Anterior cingulate cortex (tissue), 58 donors: ENCODE data around the gene DRD5.
"Not testable (repeated sequence)": the region's sequence is repeated elsewhere in the genome, so short reads cannot be mapped to it uniquely, and the experiment has no call there.

Experiments used
- DNase-seq, 58 donors: peaks; one replicate each; lab custom pipeline; 2025; lab: John Stamatoyannopoulos, UW

DRD5 gene

GRCh38 chr4:9781343-9782135 lies at the start of gene DRD5:
Gene DRD5 (plus strand): TSS chr4:9781634. CDS start chr4:9782030, 396 bp downstream.
- peak in 3 of 58 donors; percentile 2 to 6 (median 4) for DNase-seq

GRCh38 chr4:9732256-9732655 lies 49.2 kb upstream of the DRD5 start:
- DNase-seq = not testable (repeated sequence)

GRCh38 chr4:9735515-9735914 lies 45.9 kb upstream of the DRD5 start:
- no peak for DNase-seq

GRCh38 chr4:9737280-9737679 lies 44.2 kb upstream of the DRD5 start:
- DNase-seq = peak in 3 of 58 donors; percentile 1 to 11 (median 2)

- DNase-seq = not testable (repeated sequence)
Observed at GRCh38 chr4:9743789-9744188, 37.6 kb upstream of the DRD5 start.

- DNase-seq = no peak
Observed at GRCh38 chr4:9745782-9746181, 35.7 kb upstream of the DRD5 start.

- no peak for DNase-seq
Observed at GRCh38 chr4:9758641-9759317, 22.7 kb upstream of the DRD5 start.

- peak in 51 of 58 donors; percentile 5 to 83 (median 39) for DNase-seq
Observed at GRCh38 chr4:9762823-9763475, 18.5 kb upstream of the DRD5 start.

- no peak for DNase-seq
Observed at GRCh38 chr4:9764155-9764696, 17.2 kb upstream of the DRD5 start.

GRCh38 chr4:9765091-9765490 lies 16.3 kb upstream of the DRD5 start:
- DNase-seq = peak in 6 of 58 donors; percentile 3 to 27 (median 20)

GRCh38 chr4:9769321-9769720 lies 12.1 kb upstream of the DRD5 start:
- DNase-seq = no peak

GRCh38 chr4:9771034-9771433 lies 10.4 kb upstream of the DRD5 start:
- no peak for DNase-seq

GRCh38 chr4:9773471-9773870 lies 8.0 kb upstream of the DRD5 start:
- no peak for DNase-seq

GRCh38 chr4:9782136-9782436 lies 652 bp downstream of the DRD5 start:
- DNase-seq = no peak

GRCh38 chr4:9785891-9786290 lies 4.5 kb downstream of the DRD5 start:
- DNase-seq = not testable (repeated sequence)

GRCh38 chr4:9792381-9792780 lies 10.9 kb downstream of the DRD5 start:
- no peak for DNase-seq

GRCh38 chr4:9796641-9797040 lies 15.2 kb downstream of the DRD5 start:
- not testable (repeated sequence) for DNase-seq

- DNase-seq = peak in 8 of 58 donors; percentile 1 to 16 (median 6)
Observed at GRCh38 chr4:9800848-9801247, 19.4 kb downstream of the DRD5 start.

- DNase-seq = no peak
Observed at GRCh38 chr4:9804918-9805317, 23.5 kb downstream of the DRD5 start.

GRCh38 chr4:9808077-9808476 lies 26.6 kb downstream of the DRD5 start:
- DNase-seq = no peak

GRCh38 chr4:9811806-9812205 lies 30.4 kb downstream of the DRD5 start:
- no peak for DNase-seq
